Muscle layer of duodenum (tissue), 2 donors: Measurements from ENCODE around the gene GRK5.

Source experiments
- H3K27ac ChIP-seq: one replicate; pipeline ENCODE4 v1.7.0; 2013; ENCODE audit warnings: mild to moderate bottlenecking, low read length
- H3K27me3 ChIP-seq: one replicate; pipeline ENCODE4 v1.7.0; 2013; ENCODE audit warnings: low read depth, mild to moderate bottlenecking, control low read depth, low read length
- H3K36me3 ChIP-seq, 2 donors: one replicate each; pipeline ENCODE4 v1.7.0; 2013; ENCODE audit warnings: low read length in 2 of 2, control low read depth in 1 of 2, mild to moderate bottlenecking in 1 of 2; ENCODE audit not compliant: insufficient read depth in 2 of 2, control insufficient read depth in 1 of 2
- H3K4me1 ChIP-seq, 2 donors: one replicate each; pipeline ENCODE4 v1.7.0; 2013; ENCODE audit warnings: low read length in 2 of 2, mild to moderate bottlenecking in 2 of 2, control low read depth in 1 of 2, moderate library complexity in 1 of 2; ENCODE audit not compliant: insufficient read depth in 2 of 2, control insufficient read depth in 1 of 2
- H3K4me3 ChIP-seq, 2 donors: one replicate each; pipeline ENCODE4 v1.7.0; 2013; ENCODE audit warnings: low read length in 2 of 2, low read depth in 1 of 2, mild to moderate bottlenecking in 1 of 2
- H3K9me3 ChIP-seq, 2 donors: one replicate each; pipeline ENCODE4 v1.7.0; 2013; ENCODE audit warnings: low read length in 2 of 2, control low read depth in 1 of 2, mild to moderate bottlenecking in 1 of 2; ENCODE audit not compliant: control insufficient read depth in 1 of 2
- donor health status: healthy.

GRK5 gene

GRCh38 chr10:119406601-119407253 lies 199.4 kb downstream of the GRK5 start:
- H3K27me3 ChIP-seq, result no peaks in the 10 kb centered on the region
- H3K36me3 ChIP-seq, result no peaks in the 10 kb centered on the region
- H3K9me3 ChIP-seq, result no peaks in the 10 kb centered on the region
- peak overlapping the region; percentile 37 for H3K27ac ChIP-seq
- H3K4me1 ChIP-seq, result peaks cover 9 to 13% of the 10 kb centered on the region in 2 donors
- H3K4me3 ChIP-seq, result no peak overlapping the region

- peak overlapping the region; percentile 37 for H3K27ac ChIP-seq
Measured at GRCh38 chr10:119407254-119407777, 199.9 kb downstream of the GRK5 start.

GRCh38 chr10:119408072-119408471 lies 200.7 kb downstream of the GRK5 start:
- Histone ChIP-seq H3K36me3 (no peaks in the 10 kb centered on the region), H3K4me3 (no peak overlapping the region), H3K27ac (no peak overlapping the region), H3K4me1 (peaks cover 20% of the 10 kb centered on the region in 2 donors), H3K27me3 (no peaks in the 10 kb centered on the region), H3K9me3 (no peaks in the 10 kb centered on the region)

More at GRCh38 chr10:119407254-119407777, 199.9 kb downstream of the GRK5 start:
- H3K4me1 ChIP-seq, result peaks cover 13% of the 10 kb centered on the region in 2 donors
- no peaks in the 10 kb centered on the region for H3K9me3 ChIP-seq
- H3K27me3 ChIP-seq, result no peaks in the 10 kb centered on the region
- H3K36me3 ChIP-seq, result no peaks in the 10 kb centered on the region
- no peak overlapping the region for H3K4me3 ChIP-seq

- Histone ChIP-seq H3K4me1 (peaks cover 20 to 29% of the 10 kb centered on the region in 2 donors), H3K27ac (no peak overlapping the region), H3K27me3 (no peaks in the 10 kb centered on the region)
Measured at GRCh38 chr10:119408969-119409371, 201.6 kb downstream of the GRK5 start.

GRCh38 chr10:119409385-119409784 lies 202.0 kb downstream of the GRK5 start:
- H3K9me3 ChIP-seq, result no peaks in the 10 kb centered on the region
- H3K4me3 ChIP-seq, result no peak overlapping the region
- H3K27me3 ChIP-seq, result no peaks in the 10 kb centered on the region
- no peaks in the 10 kb centered on the region for H3K36me3 ChIP-seq
- H3K4me1 ChIP-seq, result peaks cover 20 to 33% of the 10 kb centered on the region in 2 donors
- no peak overlapping the region for H3K27ac ChIP-seq

More at GRCh38 chr10:119408969-119409371, 201.6 kb downstream of the GRK5 start:
- no peak overlapping the region for H3K4me3 ChIP-seq
- no peaks in the 10 kb centered on the region for H3K9me3 ChIP-seq
- no peaks in the 10 kb centered on the region for H3K36me3 ChIP-seq

GRCh38 chr10:119409906-119410305 lies 202.5 kb downstream of the GRK5 start:
- Histone ChIP-seq H3K27ac (peak overlapping the region; percentile 40), H3K36me3 (no peaks in the 10 kb centered on the region), H3K9me3 (no peaks in the 10 kb centered on the region), H3K27me3 (no peaks in the 10 kb centered on the region), H3K4me3 (no peak overlapping the region), H3K4me1 (peaks cover 20 to 35% of the 10 kb centered on the region in 2 donors)

GRCh38 chr10:119410361-119411116 lies 203.2 kb downstream of the GRK5 start:
- Histone ChIP-seq H3K36me3 (no peaks in the 10 kb centered on the region), H3K9me3 (no peaks in the 10 kb centered on the region), H3K27me3 (no peaks in the 10 kb centered on the region), H3K4me1 (peaks cover 20 to 35% of the 10 kb centered on the region in 2 donors), H3K4me3 (no peak overlapping the region), H3K27ac (peak overlapping the region; percentile 40)

GRCh38 chr10:119412244-119413092 lies 205.1 kb downstream of the GRK5 start:
- H3K4me3 ChIP-seq, result no peak overlapping the region
- H3K27me3 ChIP-seq, result no peaks in the 10 kb centered on the region
- H3K4me1 ChIP-seq, result peaks cover 8 to 26% of the 10 kb centered on the region in 2 donors
- H3K27ac ChIP-seq, result peak overlapping the region; percentile 31
- H3K36me3 ChIP-seq, result no peaks in the 10 kb centered on the region
- no peaks in the 10 kb centered on the region for H3K9me3 ChIP-seq

- Histone ChIP-seq H3K9me3 (no peaks in the 10 kb centered on the region), H3K27ac (peak overlapping the region; percentile 5), H3K27me3 (no peaks in the 10 kb centered on the region), H3K36me3 (no peaks in the 10 kb centered on the region), H3K4me3 (no peak overlapping the region), H3K4me1 (peaks cover 8 to 26% of the 10 kb centered on the region in 2 donors)
Measured at GRCh38 chr10:119413093-119413453, 205.7 kb downstream of the GRK5 start.

GRCh38 chr10:119413471-119414080 lies 206.2 kb downstream of the GRK5 start:
- no peaks in the 10 kb centered on the region for H3K9me3 ChIP-seq
- H3K4me1 ChIP-seq, result peaks cover 8 to 26% of the 10 kb centered on the region in 2 donors
- H3K27ac ChIP-seq, result peak overlapping the region; percentile 23
- no peaks in the 10 kb centered on the region for H3K36me3 ChIP-seq
- H3K4me3 ChIP-seq, result no peak overlapping the region
- no peaks in the 10 kb centered on the region for H3K27me3 ChIP-seq
